Measurements from ENCODE around the gene PSD4.
A peak's percentile ranks its signal among the peaks of the same experiment; 100 is the strongest.

The PSD4 gene

GRCh38 chr2:113240915-113241911 is 67.4 kb downstream of the PSD4 start:
- DNase-seq = peak; percentile 33

DNA sequence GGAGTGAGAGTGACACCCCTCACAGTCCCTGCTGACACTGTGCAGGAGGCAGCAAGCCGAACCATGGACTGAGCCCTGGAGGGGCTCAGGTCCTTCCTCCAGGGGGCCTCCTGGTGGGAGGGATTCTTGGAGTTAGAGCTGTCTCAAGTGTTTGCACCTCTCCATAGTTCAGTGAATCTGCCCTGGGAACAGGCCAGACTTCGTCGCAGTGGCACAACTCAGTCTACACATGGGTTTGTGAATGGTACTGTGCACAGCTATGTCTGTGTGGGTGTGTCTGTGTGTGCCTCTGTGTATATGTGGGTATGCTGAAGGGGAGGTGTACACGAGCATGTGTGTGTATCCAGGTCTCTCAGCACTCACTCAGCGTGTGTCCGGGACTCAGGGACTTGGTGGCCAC is 68.6 kb downstream of the PSD4 start:
- no peak for DNase-seq

DNA sequence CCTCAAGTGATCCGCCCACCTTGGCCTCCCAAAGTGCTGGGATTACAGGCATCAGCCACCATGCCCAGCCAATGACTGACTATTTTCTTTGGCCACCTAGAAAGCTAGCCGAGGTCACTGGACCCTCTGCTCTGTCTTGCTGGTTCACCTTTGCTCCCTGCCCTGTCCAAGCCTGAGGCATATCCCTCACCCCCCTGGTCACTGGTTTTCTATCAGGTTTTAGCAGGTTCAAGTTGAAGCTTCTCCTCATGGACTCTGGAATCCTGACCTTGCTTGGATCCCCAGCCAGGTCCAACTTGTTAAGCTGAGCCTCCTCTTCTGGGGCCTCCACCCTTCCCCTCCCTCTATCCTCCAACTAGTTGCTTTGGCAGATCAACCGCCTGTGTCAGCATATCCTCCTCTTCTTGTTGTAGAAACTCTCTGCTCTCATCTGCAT is 71.5 kb downstream of the PSD4 start:
- DNase-seq = no peak

DNA sequence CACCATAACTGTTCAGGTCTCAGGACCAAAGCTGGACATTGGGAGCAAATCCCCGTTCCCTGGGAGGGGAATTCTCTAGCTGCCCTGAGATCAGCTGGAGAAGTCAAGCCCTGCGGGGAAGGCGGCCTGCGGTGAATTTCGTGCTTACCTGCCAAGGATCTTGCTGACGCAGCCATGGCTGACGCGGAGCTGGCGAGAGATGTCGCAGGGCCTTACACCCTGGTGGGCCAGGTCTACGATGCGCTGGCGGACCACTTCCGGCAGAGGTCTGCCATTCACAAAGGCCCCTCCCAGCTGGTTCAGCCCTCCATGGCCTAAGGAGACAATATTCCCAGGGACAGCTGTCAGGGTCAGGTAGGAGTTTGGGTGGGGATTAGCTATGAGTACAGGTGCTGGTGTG is 72.8 kb downstream of the PSD4 start:
- DNase-seq = no peak

- DNase-seq = peak; percentile 65
Measured at GRCh38 chr2:113248997-113249770, 75.4 kb downstream of the PSD4 start.

- DNase-seq = peak; percentile 14
Measured at GRCh38 chr2:113251118-113251517, 77.3 kb downstream of the PSD4 start.

DNA sequence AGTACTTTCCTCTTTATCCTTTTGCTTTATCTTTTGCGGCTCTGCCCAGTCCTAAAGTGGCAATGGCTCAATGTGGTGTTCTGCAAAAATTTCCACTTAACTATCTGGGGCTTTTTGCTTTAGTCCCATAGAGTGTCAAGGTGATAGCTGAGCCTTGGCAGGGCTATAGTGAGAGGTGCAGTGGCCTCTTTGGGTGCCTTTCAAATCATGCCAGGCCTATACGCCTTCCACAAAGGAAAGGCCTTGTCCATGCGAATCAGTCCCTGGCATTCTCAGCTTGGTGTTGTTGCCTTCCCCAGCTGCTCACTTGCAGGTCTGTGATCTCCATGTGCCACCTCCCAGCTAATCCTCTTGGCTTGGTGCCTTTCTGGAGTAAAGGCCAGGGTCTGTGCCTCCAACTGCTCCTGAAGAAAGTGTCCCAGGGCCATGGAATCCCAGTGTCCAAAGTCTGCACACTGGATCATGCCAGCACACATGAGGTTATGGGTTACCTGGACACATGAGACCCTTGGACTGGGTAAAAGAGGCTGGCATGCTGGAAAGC is 78.3 kb downstream of the PSD4 start:
- no peak for DNase-seq

- DNase-seq = no peak
Measured at GRCh38 chr2:113253453-113253852, 79.7 kb downstream of the PSD4 start.

GRCh38 chr2:113255140-113256070 is 81.6 kb downstream of the PSD4 start:
- no peak for DNase-seq

GRCh38 chr2:113257516-113258264 is 83.9 kb downstream of the PSD4 start:
- DNase-seq = no peak

- no peak for DNase-seq
Measured at GRCh38 chr2:113258471-113259147, 84.8 kb downstream of the PSD4 start.

Measured in activated T-cell treated with anti-CD3 and anti-CD28 coated beads for 4 hours (primary cell).